ENCODE results near the gene ACAP3.

DNA sequence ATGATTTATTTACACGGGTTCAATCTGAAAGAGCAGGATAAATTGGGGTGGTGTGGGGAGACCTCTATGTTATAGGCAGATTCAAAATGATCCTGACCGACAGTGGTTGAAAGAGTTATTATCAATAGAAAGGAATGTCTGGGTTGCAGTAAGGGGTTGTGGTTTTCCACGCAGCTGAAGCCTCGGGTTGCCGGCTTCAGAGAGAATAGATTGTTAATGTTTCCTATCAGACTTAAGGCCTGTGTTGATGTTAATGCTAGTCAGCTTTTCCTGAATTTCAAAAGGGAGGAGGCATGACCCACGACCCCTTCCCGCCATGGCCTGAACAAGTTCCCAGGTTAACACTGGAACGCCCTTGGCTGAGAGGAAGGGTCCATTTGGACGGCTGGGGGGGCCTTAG, 31.9 kb downstream of the ACAP3 start:
- TF ChIP-seq, protein P1, sequence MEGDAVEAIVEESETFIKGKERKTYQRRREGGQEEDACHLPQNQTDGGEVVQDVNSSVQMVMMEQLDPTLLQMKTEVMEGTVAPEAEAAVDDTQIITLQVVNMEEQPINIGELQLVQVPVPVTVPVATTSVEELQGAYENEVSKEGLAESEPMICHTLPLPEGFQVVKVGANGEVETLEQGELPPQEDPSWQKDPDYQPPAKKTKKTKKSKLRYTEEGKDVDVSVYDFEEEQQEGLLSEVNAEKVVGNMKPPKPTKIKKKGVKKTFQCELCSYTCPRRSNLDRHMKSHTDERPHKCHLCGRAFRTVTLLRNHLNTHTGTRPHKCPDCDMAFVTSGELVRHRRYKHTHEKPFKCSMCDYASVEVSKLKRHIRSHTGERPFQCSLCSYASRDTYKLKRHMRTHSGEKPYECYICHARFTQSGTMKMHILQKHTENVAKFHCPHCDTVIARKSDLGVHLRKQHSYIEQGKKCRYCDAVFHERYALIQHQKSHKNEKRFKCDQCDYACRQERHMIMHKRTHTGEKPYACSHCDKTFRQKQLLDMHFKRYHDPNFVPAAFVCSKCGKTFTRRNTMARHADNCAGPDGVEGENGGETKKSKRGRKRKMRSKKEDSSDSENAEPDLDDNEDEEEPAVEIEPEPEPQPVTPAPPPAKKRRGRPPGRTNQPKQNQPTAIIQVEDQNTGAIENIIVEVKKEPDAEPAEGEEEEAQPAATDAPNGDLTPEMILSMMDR (IDR thresholded peaks at IDR 0.05) = no peak
- TF ChIP-seq POLR2AphosphoS5 (IDR thresholded peaks at IDR 0.05; ENCODE audit: low read depth, low read length) (no peak), SIN3A (IDR thresholded peaks at IDR 0.05; ENCODE audit: borderline replicate concordance, insufficient read depth, low read depth, low read length) (no peak)

All from Panc1 (cell line).